Cardiac muscle cell (in vitro differentiated cells and primary cell): Measurements from ENCODE around the gene ERVW-1. TPM values are rescaled to one million over a fixed set of nuclear protein-coding genes. Genes with fewer than 3 reads are reported as not detected.
"Not testable (repeated sequence)": the region's sequence is repeated elsewhere in the genome, so short reads cannot be mapped to it uniquely, and the experiment has no call there.

Experiments
- DNase-seq, 2 donors: peaks; one replicate each; pipeline versions ENCODE4 v3.0.0 to v3.0.0-alpha.2; 2010 to 2017; ENCODE audit warnings: low read depth in 1 of 2, low spot score in 1 of 2
- H3K27ac ChIP-seq: fragments of 200-600 bp; sonication (generic); 2 replicates; pipeline ENCODE4 v1.5.1; 2016
- H3K27me3 ChIP-seq: fragments of 200-600 bp; sonication (generic); 2 replicates; pipeline ENCODE4 v1.6.0; 2016; ENCODE audit warnings: control low read depth
- H3K36me3 ChIP-seq: fragments of 200-600 bp; sonication (generic); 2 replicates; pipeline ENCODE4 v1.5.1; 2016; ENCODE audit warnings: control low read depth
- H3K4me1 ChIP-seq: fragments of 200-600 bp; sonication (generic); 2 replicates; pipeline ENCODE4 v1.8.1; 2017; ENCODE audit warnings: low read depth, mild to moderate bottlenecking, mixed run types
- H3K4me3 ChIP-seq: fragments of 200-600 bp; sonication (generic); 2 replicates; pipeline ENCODE4 v1.5.1; 2016; ENCODE audit warnings: mild to moderate bottlenecking
- H3K9me3 ChIP-seq: fragments of 200-600 bp; sonication (generic); 2 replicates; pipeline ENCODE4 v1.5.1; 2017; ENCODE audit warnings: low read depth, mild to moderate bottlenecking, control low read depth
- CTCF ChIP-seq: IDR thresholded peaks from 2 replicates; pipeline ENCODE4 v1.5.1; 2012; ENCODE audit warnings: low read depth, mild to moderate bottlenecking, low read length
- polyA plus RNA-seq: library from polyadenylated mRNA; unstranded; fragments of >200 nt; fragmentation: Nextera tagmentation; extraction: Ambion mirVana; gene quantifications from 2 replicates; pipeline ENCODE4 v1.2.1, GENCODE V29; 2016
- total RNA-seq: library from RNA; depleted of rRNA; stranded (reverse); fragments of >200 nt; gene quantifications from 2 replicates; pipeline ENCODE4 v1.2.3, GENCODE V29; 2016

Gene ERVW-1
- total and polyA plus RNA-seq, 2 experiments from 2014 or later, result not detected

GRCh38 chr7:92451645-92452044 is 26.1 kb downstream of the ERVW-1 start:
- peaks cover 69% of the 10 kb centered on the region for H3K36me3 ChIP-seq
- H3K27ac ChIP-seq, result no peak overlapping the region
- peaks cover 9% of the 10 kb centered on the region for H3K4me1 ChIP-seq
- TF ChIP-seq CTCF, result no peak
- DNase-seq, result no peak
- H3K27me3 ChIP-seq, result no peaks in the 10 kb centered on the region
- H3K4me3 ChIP-seq, result no peak overlapping the region
- no peaks in the 10 kb centered on the region for H3K9me3 ChIP-seq

DNA sequence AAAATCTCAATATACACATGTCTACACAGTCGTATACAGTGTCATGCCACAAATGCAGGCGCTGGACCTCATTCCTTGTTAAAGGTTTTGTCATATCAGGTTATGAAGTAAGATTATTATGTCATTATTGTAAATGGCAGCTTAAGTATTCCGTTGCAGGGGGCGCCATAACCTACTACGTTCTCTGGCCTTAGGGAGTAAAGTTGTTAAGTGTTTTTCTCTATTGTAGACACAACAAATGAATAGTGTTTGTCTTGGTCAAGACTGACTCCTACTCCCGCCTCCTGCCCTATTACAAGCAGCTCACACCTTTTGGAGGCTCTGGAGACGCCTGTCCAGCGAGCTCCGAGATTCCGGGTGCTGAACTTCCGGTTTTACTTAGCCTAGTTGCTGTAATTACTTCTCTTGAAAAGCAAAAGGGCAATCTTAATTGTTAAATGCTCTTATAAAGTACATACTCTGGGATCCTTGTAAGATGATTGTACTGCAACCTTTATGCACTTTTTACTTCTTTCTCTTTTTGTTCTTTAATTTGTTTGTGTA is 29.5 kb downstream of the ERVW-1 start:
- Histone ChIP-seq H3K4me3 (peak overlapping the region; percentile 92), H3K27me3 (no peaks in the 10 kb centered on the region), H3K4me1 (peaks cover 9% of the 10 kb centered on the region), H3K9me3 (no peaks in the 10 kb centered on the region), H3K36me3 (peaks cover 37% of the 10 kb centered on the region), H3K27ac (peak overlapping the region; percentile 96)
- DNase-seq, result peak; percentile 54 to 66
- peak; percentile 48 for TF ChIP-seq CTCF

DNA sequence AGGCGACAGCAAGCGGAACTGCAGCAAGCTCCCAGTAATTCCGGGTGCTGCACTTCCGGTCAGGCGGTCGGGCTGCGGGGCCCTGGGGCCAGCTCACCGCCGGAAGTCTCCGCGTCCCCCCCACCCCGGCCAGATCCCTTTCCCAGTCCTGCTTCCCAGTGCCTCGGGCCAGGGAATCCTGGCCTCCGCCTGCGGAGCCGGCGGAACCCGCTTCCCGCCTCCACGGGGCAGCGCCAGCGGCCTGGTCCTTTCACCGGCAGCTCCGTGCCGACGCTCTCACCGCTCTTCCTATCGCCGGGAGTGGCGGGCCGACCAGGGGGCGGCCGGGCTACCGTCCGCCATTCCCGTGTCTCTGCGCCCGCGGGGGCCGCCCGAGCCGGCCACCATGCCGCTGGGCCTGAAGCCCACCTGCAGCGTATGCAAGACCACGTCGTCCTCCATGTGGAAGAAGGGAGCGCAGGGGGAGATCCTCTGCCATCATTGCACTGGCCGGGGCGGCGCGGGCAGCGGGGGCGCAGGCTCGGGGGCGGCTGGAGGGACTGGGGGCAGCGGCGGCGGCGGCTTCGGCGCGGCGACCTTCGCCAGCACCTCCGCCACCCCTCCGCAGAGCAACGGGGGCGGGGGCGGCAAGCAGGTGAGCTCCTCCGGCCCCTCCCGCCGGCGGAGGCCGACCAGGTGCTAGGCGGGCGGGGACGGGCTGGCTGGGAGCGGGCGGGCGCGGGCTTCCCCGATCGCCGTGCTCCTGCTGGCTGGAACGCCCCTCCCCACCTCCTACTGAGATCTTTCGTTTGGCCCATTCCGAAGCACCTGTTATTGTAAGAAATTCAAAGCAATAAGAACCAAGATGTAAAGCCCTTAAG is 30.2 kb downstream of the ERVW-1 start, which contains the start of gene GATAD1:
Gene GATAD1 (plus strand): TSS at position 138 of the 860 bp plus-strand sequence. CDS start 248 bp downstream, at position 386.
- TF ChIP-seq CTCF, result peak; percentile 87
- DNase-seq, result peak; percentile 93 to 95
- Histone ChIP-seq H3K27ac (peak within 1 kb of the TSS; percentile 96), H3K27me3 (no peaks in the 10 kb centered on the region), H3K4me1 (peaks cover 9% of the 10 kb centered on the region), H3K36me3 (peaks cover 30% of the 10 kb centered on the region), H3K9me3 (no peaks in the 10 kb centered on the region), H3K4me3 (peak within 1 kb of the TSS; percentile 92)

DNA sequence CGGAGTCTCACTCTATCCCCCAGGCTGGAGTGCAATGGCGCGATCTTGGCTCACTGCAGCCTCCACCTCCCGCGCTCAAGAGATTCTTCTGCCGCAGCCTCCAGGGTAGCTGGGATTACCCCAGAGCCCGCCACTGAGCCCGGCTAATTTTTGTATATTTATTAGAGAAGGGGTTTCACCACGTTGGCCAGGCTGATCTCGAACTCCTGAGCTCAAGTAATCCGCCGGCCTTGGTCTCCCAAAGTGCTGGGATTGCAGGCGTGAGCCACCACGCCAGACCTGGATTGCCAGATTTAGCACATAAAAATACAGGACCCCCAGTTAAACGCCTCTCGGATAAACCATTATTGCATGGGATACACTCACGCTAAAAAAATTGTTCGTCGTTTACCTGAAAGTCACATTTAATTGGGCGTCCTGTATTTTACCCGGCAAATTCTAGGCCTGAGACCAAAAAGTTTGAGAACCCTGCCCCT is 30.8 kb downstream of the ERVW-1 start:
- DNase-seq, result no peak
- no peak for TF ChIP-seq CTCF
- peaks cover 9% of the 10 kb centered on the region for H3K4me1 ChIP-seq
- H3K9me3 ChIP-seq, result no peaks in the 10 kb centered on the region
- H3K36me3 ChIP-seq, result peaks cover 23% of the 10 kb centered on the region
- H3K4me3 ChIP-seq, result peak overlapping the region; percentile 92
- H3K27me3 ChIP-seq, result no peaks in the 10 kb centered on the region
- H3K27ac ChIP-seq, result peak overlapping the region; percentile 12

DNA sequence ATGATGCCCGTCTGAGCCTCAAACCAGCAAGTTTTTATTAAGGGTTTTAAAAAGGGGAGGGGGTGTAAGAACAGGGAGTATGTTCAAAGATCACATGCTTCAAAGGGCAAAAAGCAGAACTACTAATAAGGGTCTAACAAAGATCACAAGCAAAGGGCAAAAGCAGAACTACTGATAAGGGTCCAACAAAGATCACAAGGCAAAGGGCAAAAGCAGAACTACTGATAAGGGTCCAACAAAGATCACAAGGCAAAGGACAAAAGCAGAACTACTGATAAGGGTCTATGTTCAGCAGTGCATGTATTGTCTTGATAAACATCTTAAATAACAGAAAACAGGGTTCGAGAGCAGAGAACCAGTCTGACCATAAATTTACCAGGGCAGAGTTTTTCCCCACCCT is 35.0 kb downstream of the ERVW-1 start:
- not testable (repeated sequence) for H3K4me1 ChIP-seq, H3K4me3 ChIP-seq, H3K36me3 ChIP-seq, DNase-seq, H3K9me3 ChIP-seq, H3K27ac ChIP-seq, H3K27me3 ChIP-seq
